Hematopoietic multipotent progenitor cell (in vitro differentiated cells): Measurements from ENCODE around the gene CCDC149. TPM values are rescaled to one million over a fixed set of nuclear protein-coding genes. Genes with fewer than 3 reads are reported as not detected.

Experiments
- DNase-seq, 3 donors: peaks; one replicate each; pipeline ENCODE4 v3.0.0-alpha.2; 2011 to 2015; ENCODE audit warnings: low read depth in 2 of 3, low spot score in 2 of 3
- total RNA-seq: library from RNA; depleted of rRNA; stranded (reverse); fragments of >200 nt; gene quantifications from one replicate; pipeline ENCODE4 v1.2.3, GENCODE V29; 2012

The CCDC149 gene
- 2.7 TPM for total RNA-seq

- peak in 2 of 3 donors; percentile 69 to 73 for DNase-seq
These were observed at the start of gene CCDC149 for GRCh38 chr4:24912252-24913118. Gene CCDC149, minus strand, starts transcription at chr4:24913042. Its CDS starts 178 bp downstream, at chr4:24912864.

GRCh38 chr4:24957886-24958285 lies 45.0 kb upstream of the CCDC149 start:
- DNase-seq = no peak

GRCh38 chr4:24956763-24957162 lies 43.9 kb upstream of the CCDC149 start:
- no peak for DNase-seq

- DNase-seq = no peak
These were observed 43.2 kb upstream of the CCDC149 start for GRCh38 chr4:24956091-24956490.

GRCh38 chr4:24952667-24953066 lies 39.8 kb upstream of the CCDC149 start:
- no peak for DNase-seq

GRCh38 chr4:24949970-24950369 lies 37.1 kb upstream of the CCDC149 start:
- no peak for DNase-seq

GRCh38 chr4:24937917-24938281 lies 25.1 kb upstream of the CCDC149 start:
- no peak for DNase-seq

GRCh38 chr4:24937176-24937916 lies 24.5 kb upstream of the CCDC149 start:
- DNase-seq = no peak

GRCh38 chr4:24935856-24936255 lies 23.0 kb upstream of the CCDC149 start:
- no peak for DNase-seq

- no peak for DNase-seq
These were observed 21.5 kb upstream of the CCDC149 start for GRCh38 chr4:24934311-24934710.

GRCh38 chr4:24933684-24934275 lies 20.9 kb upstream of the CCDC149 start:
- no peak for DNase-seq

GRCh38 chr4:24932515-24933225 lies 19.8 kb upstream of the CCDC149 start:
- no peak for DNase-seq

- no peak for DNase-seq
These were observed 17.3 kb upstream of the CCDC149 start for GRCh38 chr4:24930151-24930550.

- no peak for DNase-seq
These were observed 15.9 kb upstream of the CCDC149 start for GRCh38 chr4:24928708-24929107.

- no peak for DNase-seq
These were observed 14.2 kb upstream of the CCDC149 start for GRCh38 chr4:24927049-24927448.

- no peak for DNase-seq
These were observed 11.5 kb upstream of the CCDC149 start for GRCh38 chr4:24924309-24924781.

- no peak for DNase-seq
These were observed 10.7 kb upstream of the CCDC149 start for GRCh38 chr4:24923550-24923949.

GRCh38 chr4:24923002-24923401 lies 10.2 kb upstream of the CCDC149 start:
- DNase-seq = no peak

- no peak for DNase-seq
These were observed 9.6 kb upstream of the CCDC149 start for GRCh38 chr4:24922416-24922815.

GRCh38 chr4:24921491-24921890 lies 8.6 kb upstream of the CCDC149 start:
- no peak for DNase-seq

GRCh38 chr4:24920008-24920407 lies 7.2 kb upstream of the CCDC149 start:
- no peak for DNase-seq
